Measurements from ENCODE around the gene ZFYVE1.
A peak's percentile ranks its signal among the peaks of the same experiment; 100 is the strongest.

- TF ChIP-seq CTCF (IDR thresholded peaks at IDR 0.05) (no peak), POLR2AphosphoS5 (IDR thresholded peaks at IDR 0.05) (peak; percentile 78 to 94 (median 81))
Observed at GRCh38 chr14:73026845-73027542, at the start of gene ZFYVE1.

All from breast epithelium (tissue), 3 donors.